GM11168 (cell line): ENCODE measurements around the gene WDR7.

Source experiments
- in situ Hi-C: fragments of 300-500 bp; cut with MboI; formaldehyde crosslinking; loops from one replicate; pipeline ENCODE4 v1.12.0; 2022; ENCODE audit warnings: low sequenced_read_pairs; ENCODE audit not compliant: unreplicated experiment

WDR7 gene

GRCh38 chr18:56650944-56651770, at the start of gene WDR7:
Gene WDR7, plus strand, starts transcription at chr18:56651359. Its CDS starts 21,157 bp downstream, at chr18:56672516.
- in situ Hi-C loops: no loop called here

DNA sequence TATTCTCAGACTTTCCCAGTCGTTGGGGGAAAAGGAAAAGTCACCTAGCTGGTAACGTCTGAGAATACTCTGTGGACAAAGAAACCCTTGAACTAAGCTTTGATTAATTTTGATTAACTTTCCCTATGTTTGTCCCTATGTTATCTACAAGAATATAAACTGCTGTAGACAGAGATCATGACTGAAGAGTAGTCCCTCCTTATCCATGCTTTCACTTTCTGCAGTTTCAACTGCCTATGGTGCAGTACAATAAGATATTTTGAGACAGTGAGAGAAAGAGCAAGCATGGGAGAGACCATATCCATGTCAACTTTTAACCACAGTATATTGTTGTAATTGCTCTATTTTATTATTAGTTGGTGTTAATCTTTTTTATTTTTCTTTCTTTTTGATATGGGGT, 44.5 kb upstream of the WDR7 start:
- in situ Hi-C loops: no loop called here

- in situ Hi-C loops: no loop called here
These were observed 35.2 kb upstream of the WDR7 start for GRCh38 chr18:56615738-56616520.

GRCh38 chr18:56627991-56628390, 23.2 kb upstream of the WDR7 start:
- in situ Hi-C loops: no loop called here

GRCh38 chr18:56632070-56633022, 18.8 kb upstream of the WDR7 start:
- in situ Hi-C loops: no loop called here

DNA sequence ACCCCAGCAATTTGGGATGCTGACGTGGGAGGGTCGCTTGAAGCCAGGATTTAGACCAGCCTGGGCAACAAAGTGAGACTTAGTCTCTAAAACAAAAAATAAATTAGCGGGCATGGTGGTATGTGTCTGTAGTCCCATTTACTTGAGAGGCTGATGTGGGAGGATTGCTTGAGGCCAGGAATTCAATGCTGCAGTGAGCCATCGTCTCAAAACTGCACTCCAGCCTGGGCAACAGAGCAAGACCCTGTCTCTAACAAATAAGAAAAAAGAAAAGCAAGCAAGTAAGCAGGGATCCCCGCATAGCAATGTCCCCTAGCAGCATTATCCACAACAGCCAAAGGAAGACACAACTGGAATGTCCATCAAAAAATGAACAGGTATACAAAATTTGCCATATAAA, 16.2 kb upstream of the WDR7 start:
- in situ Hi-C loops: no loop called here

DNA sequence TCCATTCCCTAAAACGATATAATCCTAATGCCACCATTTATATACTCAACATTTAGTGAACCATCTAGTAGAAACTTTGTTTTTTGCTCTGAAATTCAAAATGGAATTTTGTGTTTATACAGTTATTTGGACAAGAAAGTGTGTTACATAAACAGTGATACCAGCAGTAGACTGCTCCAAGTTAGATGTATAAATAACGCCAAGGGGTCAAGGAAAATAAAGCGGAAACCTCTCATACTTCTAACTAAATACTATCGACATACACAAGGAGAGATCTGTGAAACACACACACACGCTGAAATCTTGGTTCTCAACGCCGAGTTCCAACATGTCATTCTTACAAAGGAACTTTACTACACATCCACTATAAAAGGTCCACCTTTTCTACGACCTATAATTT, 14.0 kb upstream of the WDR7 start:
- in situ Hi-C loops: no loop called here

GRCh38 chr18:56637711-56638231, 13.4 kb upstream of the WDR7 start:
- in situ Hi-C loops: no loop called here

DNA sequence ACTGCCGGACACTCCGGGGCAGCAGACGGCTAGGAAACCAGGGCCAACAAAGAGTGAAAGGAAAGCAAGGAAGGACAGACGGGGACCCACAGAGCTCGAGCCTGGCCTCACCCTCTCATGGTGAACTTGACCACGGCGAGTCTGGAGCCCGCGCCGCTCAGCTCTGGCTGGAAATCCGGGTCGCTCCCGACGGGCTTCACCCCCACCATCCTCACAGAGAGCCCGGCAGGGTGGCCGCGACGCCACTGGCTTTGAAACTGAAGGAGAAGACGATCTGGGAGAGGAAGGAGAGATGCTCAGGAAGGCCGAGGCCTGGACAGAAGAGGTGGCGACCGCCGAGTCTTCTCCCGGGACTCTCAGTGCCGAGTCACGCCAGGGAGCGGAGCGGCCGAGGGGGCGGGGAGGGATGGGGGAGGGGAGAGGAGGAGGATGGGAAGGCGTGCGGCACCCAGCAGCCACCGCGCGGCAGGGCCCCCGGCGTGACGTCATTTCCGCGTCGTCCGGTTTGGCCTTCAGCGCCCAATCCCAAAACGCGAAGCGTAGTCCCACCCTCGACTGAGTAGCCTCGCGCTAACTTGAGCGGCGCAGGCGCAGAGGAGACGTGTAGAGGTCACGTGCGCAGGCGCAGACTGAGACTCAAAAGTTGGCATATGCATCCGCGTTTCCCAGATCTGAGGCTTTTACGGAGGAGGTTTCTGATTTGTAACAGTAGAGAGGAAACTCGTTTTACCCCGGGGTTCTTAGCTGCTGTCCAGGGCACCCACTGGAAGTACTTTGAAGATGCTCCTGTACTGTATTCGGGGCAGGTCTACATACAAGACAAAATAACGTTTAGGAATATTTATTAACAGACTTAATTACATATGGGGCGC, 12.7 kb upstream of the WDR7 start, which contains the start of gene TXNL1:
Gene TXNL1 (minus strand): TSS at position 361 of the 872 bp plus-strand sequence. CDS start 152 bp downstream, at position 209.
- in situ Hi-C loops: no loop called here

- in situ Hi-C loops: no loop called here
These were observed 12.1 kb upstream of the WDR7 start for GRCh38 chr18:56639104-56639381.

DNA sequence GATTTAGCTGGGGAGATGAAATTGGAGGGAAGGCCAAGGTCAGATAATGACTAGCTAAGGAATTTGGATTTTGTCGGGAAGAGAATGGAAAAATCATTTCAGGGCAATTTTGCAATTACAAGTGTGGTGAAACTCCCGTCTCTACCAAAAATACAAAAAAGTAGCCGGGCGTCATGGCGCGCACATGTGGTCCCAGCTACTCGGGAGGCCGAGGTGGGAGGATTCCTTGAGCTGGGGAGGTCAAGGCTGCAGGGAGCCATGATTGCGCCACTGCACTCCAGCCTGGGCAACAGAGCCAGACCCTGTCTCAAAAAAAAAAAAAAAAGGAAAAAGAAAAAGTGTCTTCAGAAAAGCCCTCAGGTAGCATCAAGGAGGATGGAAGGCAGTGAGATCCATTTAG, 11.6 kb upstream of the WDR7 start:
- in situ Hi-C loops: no loop called here

DNA sequence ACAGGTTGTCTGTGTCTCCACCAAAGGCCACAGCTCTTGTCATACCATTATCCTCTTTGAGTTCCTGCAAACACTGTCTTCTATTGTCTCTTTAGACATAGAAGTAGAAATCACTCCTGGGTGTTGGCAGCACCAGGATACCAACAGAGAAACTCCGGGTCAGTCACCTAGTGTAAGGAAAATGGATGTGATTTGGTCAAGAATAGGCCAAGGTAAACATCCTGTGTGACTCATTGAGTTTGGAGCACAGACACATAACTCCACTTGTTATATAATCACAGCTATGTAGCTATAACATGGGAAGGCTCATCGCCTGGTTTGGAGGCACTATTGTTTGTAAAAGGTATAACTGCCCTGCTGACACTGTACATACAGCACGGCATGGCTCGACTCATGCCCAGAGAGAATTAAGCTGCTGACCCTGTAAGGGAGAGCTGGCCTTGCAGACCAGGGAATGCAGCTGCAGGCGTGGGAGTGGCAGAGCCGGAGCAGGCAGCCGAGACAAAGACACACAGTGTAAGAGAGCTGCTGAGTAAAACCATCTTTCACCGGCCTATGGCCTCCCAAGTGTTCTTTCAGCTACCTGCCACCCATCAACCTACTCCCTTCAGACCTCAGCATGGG, 9.3 kb upstream of the WDR7 start:
- in situ Hi-C loops: no loop called here

- in situ Hi-C loops: no loop called here
These were observed 7.8 kb upstream of the WDR7 start for GRCh38 chr18:56643381-56643780.

DNA sequence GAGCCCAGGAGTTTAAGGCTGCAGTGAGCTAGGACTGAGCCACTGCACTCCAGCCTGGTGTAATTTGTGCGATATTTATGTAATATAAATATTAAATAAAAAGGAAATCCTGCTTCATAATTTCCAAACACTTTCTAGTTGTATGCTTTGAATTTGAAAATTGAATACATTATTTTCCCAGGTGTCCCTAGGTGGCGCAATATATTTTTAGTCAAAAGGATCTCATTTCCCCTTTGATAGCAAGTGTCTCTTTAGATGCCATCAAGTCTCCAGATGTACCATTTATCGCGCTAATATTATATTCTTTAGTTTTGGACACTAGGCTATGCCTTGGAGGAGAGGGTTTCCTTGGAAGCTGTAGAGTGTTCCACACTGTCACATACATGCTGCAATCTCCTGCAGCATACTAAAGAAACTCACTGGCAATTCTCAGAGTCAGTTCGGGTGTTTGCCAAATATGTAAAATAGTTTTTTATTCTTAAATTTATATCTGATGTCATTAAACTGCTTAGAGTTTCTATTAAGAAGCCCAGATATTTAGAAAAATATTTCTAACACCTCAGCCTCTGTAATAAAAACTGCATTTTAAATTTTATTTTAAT, 5.6 kb upstream of the WDR7 start:
- in situ Hi-C loops: no loop called here

- in situ Hi-C loops: no loop called here
These were observed 4.1 kb upstream of the WDR7 start for GRCh38 chr18:56647071-56647470.

GRCh38 chr18:56647951-56648893, 2.9 kb upstream of the WDR7 start:
- in situ Hi-C loops: no loop called here

GRCh38 chr18:56649996-56650395, 1.2 kb upstream of the WDR7 start:
- in situ Hi-C loops: no loop called here

GRCh38 chr18:56651771-56652092, 573 bp downstream of the WDR7 start:
- in situ Hi-C loops: no loop called here
